Measurements from ENCODE around the gene ALG9.
"Not testable (repeated sequence)": the region's sequence is repeated elsewhere in the genome, so short reads cannot be mapped to it uniquely, and the experiment has no call there.

The ALG9 gene

DNA sequence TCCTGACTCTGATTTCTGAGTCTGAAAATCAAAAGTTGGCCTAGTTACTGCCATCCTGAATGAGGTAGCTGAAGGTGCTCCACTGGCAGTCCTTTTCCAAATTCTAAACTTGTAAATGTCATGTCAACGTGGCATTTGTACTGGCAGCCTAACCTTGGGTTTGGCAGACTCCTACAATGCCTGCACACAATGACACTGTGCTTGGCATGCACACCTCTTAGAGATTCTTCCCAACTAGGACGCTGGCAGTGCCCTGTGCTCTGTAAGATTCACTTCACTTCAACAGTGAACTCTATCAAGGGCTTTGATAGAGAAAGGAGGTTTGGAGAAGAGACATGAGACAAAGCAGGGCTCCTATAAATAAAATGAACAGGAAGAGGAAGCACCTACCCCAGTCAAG is 83.3 kb downstream of the ALG9 start:
- no peak overlapping the region for H3K4me3 ChIP-seq (ENCODE audit: control insufficient read depth, low read depth, low read length)
- TF ChIP-seq, protein P1, sequence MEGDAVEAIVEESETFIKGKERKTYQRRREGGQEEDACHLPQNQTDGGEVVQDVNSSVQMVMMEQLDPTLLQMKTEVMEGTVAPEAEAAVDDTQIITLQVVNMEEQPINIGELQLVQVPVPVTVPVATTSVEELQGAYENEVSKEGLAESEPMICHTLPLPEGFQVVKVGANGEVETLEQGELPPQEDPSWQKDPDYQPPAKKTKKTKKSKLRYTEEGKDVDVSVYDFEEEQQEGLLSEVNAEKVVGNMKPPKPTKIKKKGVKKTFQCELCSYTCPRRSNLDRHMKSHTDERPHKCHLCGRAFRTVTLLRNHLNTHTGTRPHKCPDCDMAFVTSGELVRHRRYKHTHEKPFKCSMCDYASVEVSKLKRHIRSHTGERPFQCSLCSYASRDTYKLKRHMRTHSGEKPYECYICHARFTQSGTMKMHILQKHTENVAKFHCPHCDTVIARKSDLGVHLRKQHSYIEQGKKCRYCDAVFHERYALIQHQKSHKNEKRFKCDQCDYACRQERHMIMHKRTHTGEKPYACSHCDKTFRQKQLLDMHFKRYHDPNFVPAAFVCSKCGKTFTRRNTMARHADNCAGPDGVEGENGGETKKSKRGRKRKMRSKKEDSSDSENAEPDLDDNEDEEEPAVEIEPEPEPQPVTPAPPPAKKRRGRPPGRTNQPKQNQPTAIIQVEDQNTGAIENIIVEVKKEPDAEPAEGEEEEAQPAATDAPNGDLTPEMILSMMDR (conservative IDR thresholded peaks at IDR 0.05; ENCODE audit: control insufficient read depth, insufficient read depth, low read depth, low read length) = no peak
- DNase-seq (ENCODE audit: low read depth) = no peak

DNA sequence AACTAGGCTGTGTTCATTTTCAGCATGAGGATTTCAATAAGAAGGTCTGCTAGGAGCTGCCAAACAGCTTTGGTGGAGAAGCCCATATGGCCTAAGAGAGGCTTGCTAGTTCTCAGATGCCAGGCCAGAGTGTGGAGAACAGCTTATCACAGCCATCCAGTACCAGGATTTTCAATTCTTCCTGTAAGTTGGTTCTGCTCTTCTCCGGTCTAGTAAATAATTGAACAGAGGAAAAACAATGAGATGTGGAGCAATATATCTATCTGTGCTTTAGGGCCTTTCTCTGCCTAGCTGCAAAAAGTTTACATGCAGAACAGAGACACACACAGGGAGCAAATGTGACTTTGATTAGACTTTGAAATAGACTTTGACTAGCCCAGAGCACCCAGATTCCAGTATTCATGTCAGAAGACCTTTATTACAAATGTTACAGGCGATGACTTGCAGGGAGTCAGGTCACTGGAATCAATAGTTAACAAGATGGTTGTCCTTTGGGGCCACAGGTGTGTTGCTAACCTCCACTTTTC is 85.4 kb downstream of the ALG9 start:
- TF ChIP-seq, protein P1 (conservative IDR thresholded peaks at IDR 0.05; ENCODE audit: control insufficient read depth, insufficient read depth, low read depth, low read length) = no peak
- no peak for DNase-seq (ENCODE audit: low read depth)
- no peak overlapping the region for H3K4me3 ChIP-seq (ENCODE audit: control insufficient read depth, low read depth, low read length)

DNA sequence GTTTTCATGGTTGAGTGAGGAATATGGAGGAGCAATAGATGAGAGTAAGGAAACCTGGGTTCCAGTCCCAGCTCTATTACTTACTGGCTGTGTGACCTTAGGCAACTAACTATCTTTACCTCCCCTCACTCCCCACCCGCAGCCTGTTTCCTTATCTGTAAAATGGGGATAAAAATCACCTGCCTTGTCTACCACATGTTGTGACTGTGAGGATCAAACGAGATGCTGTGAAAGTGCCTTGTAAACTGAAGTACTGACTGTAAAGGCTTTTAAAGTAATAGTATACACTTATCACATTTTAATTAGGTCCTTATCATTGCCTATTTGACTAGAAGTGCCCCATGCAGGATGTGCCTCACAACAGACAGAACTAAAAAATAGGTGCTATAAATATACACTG is 86.3 kb downstream of the ALG9 start:
- TF ChIP-seq, protein P1 (conservative IDR thresholded peaks at IDR 0.05; ENCODE audit: control insufficient read depth, insufficient read depth, low read depth, low read length) = no peak
- H3K4me3 ChIP-seq (ENCODE audit: control insufficient read depth, low read depth, low read length) = no peak overlapping the region
- DNase-seq (ENCODE audit: low read depth) = no peak

DNA sequence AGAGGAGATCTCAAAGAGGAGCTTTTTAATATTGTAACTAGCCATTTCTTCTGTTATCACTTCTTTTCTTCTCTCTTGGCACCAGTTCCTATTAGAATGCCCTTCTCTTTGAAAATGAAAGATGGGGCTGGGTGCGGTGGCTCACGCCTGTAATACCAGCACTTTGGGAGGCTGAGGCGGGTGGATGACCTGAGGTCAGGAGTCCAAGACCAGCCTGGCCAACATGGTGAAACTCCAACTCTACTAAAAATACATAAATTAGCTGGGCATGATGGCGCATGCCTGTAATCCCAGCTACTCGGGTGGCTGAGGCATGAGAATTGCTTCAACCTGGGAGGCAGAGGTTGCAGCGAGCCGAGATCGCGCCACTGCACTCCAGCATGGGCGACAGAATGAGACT is 87.1 kb downstream of the ALG9 start:
- DNase-seq (ENCODE audit: low read depth); H3K4me3 ChIP-seq (ENCODE audit: control insufficient read depth, low read depth, low read length): not testable (repeated sequence)

DNA sequence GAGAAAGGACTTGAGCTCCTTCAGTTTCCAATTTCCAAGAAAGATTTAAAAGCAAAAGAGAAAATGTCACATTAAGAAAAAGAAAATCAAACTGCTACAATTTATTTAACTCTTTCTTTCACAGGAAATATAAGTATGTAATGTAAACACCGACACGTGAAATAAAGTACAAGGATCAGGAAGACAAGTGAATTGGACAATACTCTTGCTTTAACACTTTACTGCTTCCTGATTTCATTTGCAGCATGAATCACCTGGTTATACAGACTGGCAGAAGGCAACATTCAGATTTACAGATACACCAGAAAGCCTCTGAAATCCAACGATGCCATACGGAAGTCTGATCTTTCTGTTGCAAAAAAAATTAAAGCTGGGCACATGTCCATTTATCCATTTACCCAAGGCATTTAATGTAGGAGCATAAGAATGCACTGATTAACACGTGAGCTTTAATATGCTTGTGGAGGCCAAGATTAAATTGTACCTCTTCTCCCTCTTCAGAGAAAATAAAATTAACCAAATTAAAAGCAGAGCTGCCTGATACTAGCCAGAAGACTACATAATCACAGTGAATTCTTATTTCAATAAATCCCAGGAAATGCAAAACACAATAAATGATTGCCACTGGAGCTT is 89.2 kb downstream of the ALG9 start:
- H3K4me3 ChIP-seq (ENCODE audit: control insufficient read depth, low read depth, low read length) = no peak overlapping the region
- TF ChIP-seq, protein P1 (conservative IDR thresholded peaks at IDR 0.05; ENCODE audit: control insufficient read depth, insufficient read depth, low read depth, low read length) = no peak
- no peak for DNase-seq (ENCODE audit: low read depth)

DNA sequence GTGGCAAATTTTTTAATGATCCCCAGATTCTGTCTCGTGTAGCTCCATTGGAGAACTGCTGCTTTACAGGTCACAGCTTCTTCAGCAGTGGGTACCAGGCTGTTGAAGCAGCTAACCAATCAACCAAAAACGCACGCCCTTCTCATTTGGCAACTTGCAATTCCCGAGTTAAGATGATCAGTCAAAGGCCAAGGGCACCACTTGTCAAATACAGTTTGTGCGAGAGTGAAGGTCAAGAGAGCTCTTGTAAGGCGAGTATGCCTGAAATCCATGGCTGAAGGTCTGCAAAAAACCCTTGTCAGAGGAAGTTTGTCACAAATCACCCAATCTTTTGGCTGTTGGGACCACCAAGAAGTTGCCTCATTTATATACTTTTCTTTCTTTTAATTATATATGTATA is 92.3 kb downstream of the ALG9 start:
- TF ChIP-seq, protein P1 (conservative IDR thresholded peaks at IDR 0.05; ENCODE audit: control insufficient read depth, insufficient read depth, low read depth, low read length) = no peak
- DNase-seq (ENCODE audit: low read depth) = no peak

DNA sequence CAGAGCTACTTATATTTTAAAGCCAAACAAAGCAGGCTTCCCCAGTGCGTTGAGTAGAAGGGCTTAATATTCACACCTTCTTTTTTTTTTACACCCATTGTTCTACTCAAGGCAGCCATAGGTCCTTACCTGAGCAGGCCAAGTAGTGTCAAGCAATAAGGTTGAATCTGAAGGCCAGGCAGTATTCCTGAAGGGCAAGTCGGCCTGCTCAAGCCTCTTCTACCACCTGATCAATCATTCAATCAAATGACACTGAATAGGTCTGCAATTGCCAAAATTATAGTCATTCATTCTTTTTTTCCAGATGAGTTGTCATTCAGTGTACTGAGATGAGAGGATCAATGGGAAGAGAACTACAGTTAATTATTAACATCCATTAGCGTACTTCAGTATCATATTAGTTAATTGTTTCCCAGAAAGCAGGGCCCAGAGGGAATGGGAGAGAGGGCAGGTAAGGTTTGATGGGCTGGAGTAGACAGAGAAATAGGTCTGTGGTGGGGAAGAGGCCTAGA is 93.3 kb downstream of the ALG9 start:
- no peak for DNase-seq (ENCODE audit: low read depth)
- H3K4me3 ChIP-seq (ENCODE audit: control insufficient read depth, low read depth, low read length) = no peak overlapping the region
- TF ChIP-seq, protein P1 (conservative IDR thresholded peaks at IDR 0.05; ENCODE audit: control insufficient read depth, insufficient read depth, low read depth, low read length) = no peak

More for the DNA sequence above, 92.3 kb downstream of the ALG9 start:
- no peak overlapping the region for H3K4me3 ChIP-seq (ENCODE audit: control insufficient read depth, low read depth, low read length)

All from fibroblast of mammary gland (primary cell).